WTC11 (cell line): ENCODE measurements around the gene SSTR5. TPM values are rescaled to one million over a fixed set of nuclear protein-coding genes. Genes with fewer than 3 reads are reported as not detected.

Experiments
- ATAC-seq: fragments of 200-7000 bp; cut with Tn5 transposase; 2 replicates; pipeline ENCODE4 v1.10.0; 2021; ENCODE audit warnings: mild to moderate bottlenecking, moderate library complexity
- CTCF ChIA-PET: fragments of 300-600 bp; sonication (Branson Sonifier 250); formaldehyde crosslinking; loops from one replicate; lab custom pipeline; 2021; ENCODE audit warnings: antibody characterized with exemption; lab: Charles Lee
- POLR2A ChIA-PET: fragments of 350-600 bp; sonication (Branson Sonifier 250); formaldehyde crosslinking; loops from one replicate; lab custom pipeline; 2021; ENCODE audit warnings: antibody characterized with exemption; lab: Charles Lee
- DNase-seq: peaks from one replicate; pipeline ENCODE4 v3.0.0; 2021; ENCODE audit warnings: low spot score
- H3K27ac Mint-ChIP-seq: 2 replicates; pipeline ENCODE4 v1.8.0; 2021; ENCODE audit warnings: mixed read lengths
- H3K27me3 Mint-ChIP-seq: 2 replicates; pipeline ENCODE4 v1.8.0; 2021; ENCODE audit warnings: low read depth, mild to moderate bottlenecking, moderate library complexity, mixed read lengths
- H3K36me3 Mint-ChIP-seq: 2 replicates; pipeline ENCODE4 v1.8.0; 2021; ENCODE audit warnings: mixed read lengths
- H3K4me1 Mint-ChIP-seq: 2 replicates; pipeline ENCODE4 v1.8.0; 2022; ENCODE audit warnings: mixed read lengths
- H3K4me3 Mint-ChIP-seq: 2 replicates; pipeline ENCODE4 v1.8.0; 2021; ENCODE audit warnings: mild to moderate bottlenecking, moderate library complexity, mixed read lengths
- H3K9me3 Mint-ChIP-seq: 2 replicates; pipeline ENCODE4 v1.8.0; 2021; ENCODE audit warnings: mixed read lengths
- CBFB ChIP-seq: sonication (generic); formaldehyde crosslinking; IDR thresholded peaks from 2 replicates; pipeline ENCODE4 v1.8.1; 2022; ENCODE audit warnings: mild to moderate bottlenecking, low read depth, missing genetic modification reagents
- E2F1 ChIP-seq: sonication (generic); formaldehyde crosslinking; IDR thresholded peaks from 2 replicates; pipeline ENCODE4 v1.8.0; 2022; ENCODE audit warnings: mild to moderate bottlenecking, missing genetic modification reagents
- ESRRA ChIP-seq: sonication (generic); formaldehyde crosslinking; IDR thresholded peaks from 2 replicates; pipeline ENCODE4 v1.8.1; 2022; ENCODE audit warnings: mild to moderate bottlenecking, missing genetic modification reagents, borderline replicate concordance
- FOXP1 ChIP-seq: sonication (generic); formaldehyde crosslinking; IDR thresholded peaks from 2 replicates; pipeline ENCODE4 v1.8.0; 2022; ENCODE audit warnings: missing genetic modification reagents, mild to moderate bottlenecking, moderate library complexity, borderline replicate concordance
- FOXP4 ChIP-seq: sonication (generic); formaldehyde crosslinking; IDR thresholded peaks from 2 replicates; pipeline ENCODE4 v1.8.0; 2022; ENCODE audit warnings: mild to moderate bottlenecking, missing genetic modification reagents
- GABPB1 ChIP-seq: sonication (generic); formaldehyde crosslinking; IDR thresholded peaks from 2 replicates; pipeline ENCODE4 v1.8.1; 2023; ENCODE audit warnings: mild to moderate bottlenecking, missing genetic modification reagents
- IRF2 ChIP-seq: sonication (generic); formaldehyde crosslinking; IDR thresholded peaks from 2 replicates; pipeline ENCODE4 v1.8.0; 2022; ENCODE audit warnings: low read depth, missing genetic modification reagents, borderline replicate concordance
- NFATC4 ChIP-seq: fragments of 250-450 bp; sonication (Bioruptor Pico); IDR thresholded peaks from 2 replicates; pipeline ENCODE4 v1.9.0; 2021; ENCODE audit warnings: mild to moderate bottlenecking
- OVOL2 ChIP-seq: fragments of 250-450 bp; sonication (Bioruptor Pico); IDR thresholded peaks from 2 replicates; pipeline ENCODE4 v1.9.0; 2021; ENCODE audit warnings: mild to moderate bottlenecking, borderline replicate concordance
- RORB ChIP-seq: fragments of 250-450 bp; sonication (Bioruptor Pico); IDR thresholded peaks from 2 replicates; pipeline ENCODE4 v1.9.0; 2021; ENCODE audit warnings: mild to moderate bottlenecking
- SMAD4 ChIP-seq: sonication (generic); formaldehyde crosslinking; IDR thresholded peaks from 2 replicates; pipeline ENCODE4 v1.8.0; 2022; ENCODE audit warnings: mild to moderate bottlenecking, missing genetic modification reagents
- SOX15 ChIP-seq: fragments of 250-450 bp; sonication (Bioruptor Pico); IDR thresholded peaks from 2 replicates; pipeline ENCODE4 v1.9.0; 2021; ENCODE audit warnings: mild to moderate bottlenecking
- TEAD1 ChIP-seq: sonication (generic); formaldehyde crosslinking; IDR thresholded peaks from 2 replicates; pipeline ENCODE4 v1.8.0; 2022; ENCODE audit warnings: mild to moderate bottlenecking, missing genetic modification reagents
- USF2 ChIP-seq: sonication (generic); formaldehyde crosslinking; IDR thresholded peaks from 2 replicates; pipeline ENCODE4 v1.8.1; 2023; ENCODE audit warnings: mild to moderate bottlenecking, missing genetic modification reagents, moderate library complexity
- ZBTB21 ChIP-seq: sonication (generic); formaldehyde crosslinking; IDR thresholded peaks from 2 replicates; pipeline ENCODE4 v1.8.1; 2023; ENCODE audit warnings: mild to moderate bottlenecking, missing genetic modification reagents, borderline replicate concordance
- ZNF121 ChIP-seq: sonication (generic); formaldehyde crosslinking; IDR thresholded peaks from 2 replicates; pipeline ENCODE4 v1.8.0; 2023; ENCODE audit warnings: missing genetic modification reagents
- ZNF416 ChIP-seq: fragments of 250-450 bp; sonication (Bioruptor Pico); IDR thresholded peaks from 2 replicates; pipeline ENCODE4 v1.9.0; 2021; ENCODE audit warnings: mild to moderate bottlenecking, inconsistent platforms
- ZSCAN18 ChIP-seq: fragments of 250-450 bp; sonication (Bioruptor Pico); IDR thresholded peaks from 2 replicates; pipeline ENCODE4 v2.1.2; 2022; ENCODE audit warnings: mild to moderate bottlenecking, moderate library complexity
- total RNA-seq: library from RNA; stranded (reverse); gene quantifications from 3 replicates; pipeline ENCODE4 v1.2.3, GENCODE V29; 2021

Gene SSTR5
- total RNA-seq, 1 experiment from 2014 or later, result 0.61 TPM

- TF ChIP-seq GABPB1 (CRISPR knock-in tag) (peak; percentile 58; the same call in 1 of the 2 replicates), ZNF416 (CRISPR knock-in tag) (no peak), NFATC4 (CRISPR knock-in tag) (no peak), TEAD1 (CRISPR knock-in tag) (no peak)
Measured at GRCh38 chr16:1078579-1079021, 6.1 kb downstream of the SSTR5 start.

GRCh38 chr16:1079341-1079740 lies 6.8 kb downstream of the SSTR5 start:
- no peak for ATAC-seq
- Mint-ChIP-seq H3K9me3 (no peaks in the 10 kb centered on the region), H3K4me1 (peaks cover 4% of the 10 kb centered on the region; the same call in 1 of the 2 replicates), H3K36me3 (no peaks in the 10 kb centered on the region), H3K27ac (no peak overlapping the region), H3K27me3 (no peaks in the 10 kb centered on the region), H3K4me3 (no peak overlapping the region)
- no peak for TF ChIP-seq OVOL2 (CRISPR knock-in tag)
- no peak for TF ChIP-seq RORB
- TF ChIP-seq ESRRA (CRISPR knock-in tag), result no peak
- TF ChIP-seq ZSCAN18, result no peak
- no peak for TF ChIP-seq GABPB1 (CRISPR knock-in tag)
- no peak for TF ChIP-seq ZBTB21 (CRISPR knock-in tag)
- TF ChIP-seq SOX15 (CRISPR knock-in tag), result no peak
- no peak for TF ChIP-seq USF2 (CRISPR knock-in tag)
- no peak for TF ChIP-seq E2F1 (CRISPR knock-in tag)
- TF ChIP-seq SMAD4 (CRISPR knock-in tag), result no peak
- CTCF ChIA-PET, result interaction anchor here (1.0 kb wide), 1 partner anchor 143 kb away, joined by 3 read pairs; no protein-coding TSS in a partner anchor
- no peak for DNase-seq
- POLR2A ChIA-PET, result no interaction called here

More at GRCh38 chr16:1078579-1079021, 6.1 kb downstream of the SSTR5 start:
- no peak for ATAC-seq
- no peaks in the 10 kb centered on the region for H3K27me3 Mint-ChIP-seq
- ChIA-PET POLR2A (no interaction called here), CTCF (interaction anchor here (0.9 kb wide), 1 partner anchor 21 kb away, joined by 3 read pairs; no protein-coding TSS in a partner anchor)
- no peak overlapping the region for H3K27ac Mint-ChIP-seq
- H3K9me3 Mint-ChIP-seq, result no peaks in the 10 kb centered on the region
- H3K4me1 Mint-ChIP-seq, result peaks cover 4% of the 10 kb centered on the region; the same call in 1 of the 2 replicates
- H3K36me3 Mint-ChIP-seq, result no peaks in the 10 kb centered on the region
- DNase-seq, result no peak
- no peak overlapping the region for H3K4me3 Mint-ChIP-seq

- ChIA-PET CTCF (interaction anchor here (1.0 kb wide), 1 partner anchor 143 kb away, joined by 3 read pairs; no protein-coding TSS in a partner anchor), POLR2A (no interaction called here)
- no peak for DNase-seq
- peaks cover under 1% of the 10 kb centered on the region; the same call in 1 of the 2 replicates for H3K36me3 Mint-ChIP-seq
- no peak for ATAC-seq
- 0 out of 2 replicates have a peak, but pooled peaks cover 1% of the 10 kb centered on the region for H3K27me3 Mint-ChIP-seq
- no peak overlapping the region for H3K4me3 Mint-ChIP-seq
- peaks cover 4% of the 10 kb centered on the region for H3K9me3 Mint-ChIP-seq
- H3K4me1 Mint-ChIP-seq, result peaks cover 4% of the 10 kb centered on the region; the same call in 1 of the 2 replicates
- H3K27ac Mint-ChIP-seq, result no peak overlapping the region
- TF ChIP-seq FOXP4 (no peak), FOXP1 (no peak), CBFB (CRISPR knock-in tag) (no peak), ZNF121 (CRISPR knock-in tag) (no peak), IRF2 (no peak)
Measured at GRCh38 chr16:1079786-1080525, 7.4 kb downstream of the SSTR5 start.
